Superior temporal gyrus (tissue), 1 donor: ENCODE data around the gene ZPLD1.

ENCODE experiments used
- DNase-seq: peaks from one replicate; pipeline ENCODE4 v3.0.0-alpha.2; 2016; ENCODE audit errors: extremely low spot score

Gene ZPLD1

DNA sequence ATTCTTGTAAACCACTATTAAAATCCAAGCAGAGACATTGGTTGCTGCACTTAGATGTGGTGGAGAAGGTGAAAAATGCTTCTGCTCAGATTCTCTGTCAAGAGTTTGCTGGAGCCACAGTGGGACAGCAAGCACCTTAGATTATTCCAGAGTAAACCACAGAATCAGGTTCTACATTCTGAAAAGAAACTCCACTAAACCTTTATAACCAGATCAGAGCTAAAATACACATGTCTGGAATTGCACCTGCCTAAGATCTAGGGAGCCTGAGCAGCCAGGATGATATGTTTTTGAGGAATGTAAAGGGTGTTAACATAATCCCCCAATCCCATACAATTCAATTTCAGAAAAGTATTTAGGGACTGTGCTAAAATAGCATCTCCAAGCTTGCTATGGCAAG, at the start of gene ZPLD1:
Gene ZPLD1 (plus strand): TSS at position 301 of the 400 bp plus-strand sequence. CDS start 3,473 bp downstream, outside the sequence.
- no peak for DNase-seq

GRCh38 chr3:102390171-102390864, 44.5 kb upstream of the ZPLD1 start:
- no peak for DNase-seq

DNA sequence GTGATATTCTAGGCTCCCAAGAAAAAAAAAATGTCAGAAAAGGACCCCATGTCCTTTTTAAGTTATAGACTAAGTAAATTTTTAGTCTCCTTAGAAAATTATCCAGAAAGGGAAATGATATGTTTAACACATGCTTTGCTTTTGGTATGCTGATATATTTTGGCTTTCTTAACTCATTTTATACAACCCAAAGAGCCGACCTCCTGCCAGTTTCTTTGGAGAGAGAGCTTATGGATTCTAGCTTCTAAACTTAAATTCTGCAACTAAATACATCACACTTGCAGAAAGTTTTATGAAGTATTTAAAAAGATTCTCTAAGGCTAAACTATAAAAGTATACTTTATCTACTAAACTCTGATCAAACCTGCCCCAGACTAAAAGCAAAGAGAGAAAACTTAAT, 43.9 kb upstream of the ZPLD1 start:
- DNase-seq: no peak

- no peak for DNase-seq
These were observed 43.3 kb upstream of the ZPLD1 start for GRCh38 chr3:102391491-102391890.

- DNase-seq: no peak
These were observed 40.3 kb upstream of the ZPLD1 start for GRCh38 chr3:102394517-102394916.

DNA sequence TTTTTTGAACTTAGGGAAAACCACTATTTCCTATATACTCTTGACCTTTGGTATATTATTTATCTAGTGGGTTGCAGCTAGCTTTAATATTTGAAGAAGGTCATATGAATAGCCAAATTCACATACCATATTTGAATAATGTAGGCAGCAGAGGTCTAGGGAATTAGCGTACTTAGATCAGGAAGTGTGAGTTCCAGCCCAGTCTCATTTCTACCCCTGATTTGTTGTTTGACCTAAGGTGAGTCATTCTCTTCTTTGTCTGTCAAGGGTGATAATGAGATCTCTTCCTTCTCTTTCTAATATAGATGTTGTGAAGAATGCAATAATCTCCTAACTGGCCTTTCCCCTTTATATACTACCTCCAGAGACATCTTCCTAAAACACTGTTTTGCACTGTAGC, 36.6 kb upstream of the ZPLD1 start:
- DNase-seq: no peak

- DNase-seq: no peak
These were observed 36.1 kb upstream of the ZPLD1 start for GRCh38 chr3:102398666-102399065.

- no peak for DNase-seq
These were observed 34.7 kb upstream of the ZPLD1 start for GRCh38 chr3:102400142-102400541.

GRCh38 chr3:102400766-102401165, 34.0 kb upstream of the ZPLD1 start:
- DNase-seq: no peak

- DNase-seq: no peak
These were observed 24.2 kb upstream of the ZPLD1 start for GRCh38 chr3:102410616-102411015.

DNA sequence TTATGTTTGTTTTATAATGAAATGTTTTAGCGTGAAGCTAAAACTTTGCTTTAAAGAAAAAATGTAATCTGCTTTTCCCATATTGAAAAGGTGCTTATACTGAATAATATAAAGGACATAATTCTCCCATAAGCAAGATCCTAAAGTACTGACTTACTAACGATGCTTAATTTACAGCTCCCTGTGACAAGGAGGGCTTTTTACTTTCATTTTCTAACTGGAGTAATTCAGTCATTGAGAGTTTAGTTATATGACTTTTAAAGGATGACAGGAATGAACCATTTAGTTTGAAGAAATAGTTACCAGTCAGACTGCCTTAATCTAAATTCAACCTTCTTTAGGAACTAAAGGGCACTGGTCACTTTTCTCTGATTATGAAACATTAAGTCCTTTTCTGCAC, 19.3 kb upstream of the ZPLD1 start:
- no peak for DNase-seq

DNA sequence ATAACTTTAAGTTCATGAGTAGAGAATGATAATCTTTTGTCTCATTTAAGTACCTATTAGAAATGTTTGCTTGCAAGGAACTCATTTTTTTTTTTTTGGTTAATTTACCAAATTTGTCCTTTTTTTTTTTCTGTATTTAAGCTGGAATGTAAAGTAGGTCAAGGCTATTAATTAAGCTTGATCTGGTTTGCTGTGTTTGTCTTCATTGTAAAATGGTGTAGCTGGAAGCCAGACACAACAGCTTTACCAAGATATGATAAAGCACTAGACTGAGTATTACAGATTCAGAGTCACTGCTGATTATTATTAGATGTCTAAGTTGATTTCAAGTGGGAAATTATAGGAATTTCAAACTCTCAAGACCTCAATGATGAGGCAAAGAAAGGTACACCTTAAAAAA, 15.0 kb upstream of the ZPLD1 start:
- no peak for DNase-seq

GRCh38 chr3:102441832-102442231, 7.0 kb downstream of the ZPLD1 start:
- DNase-seq: no peak

GRCh38 chr3:102443021-102443420, 8.2 kb downstream of the ZPLD1 start:
- no peak for DNase-seq

DNA sequence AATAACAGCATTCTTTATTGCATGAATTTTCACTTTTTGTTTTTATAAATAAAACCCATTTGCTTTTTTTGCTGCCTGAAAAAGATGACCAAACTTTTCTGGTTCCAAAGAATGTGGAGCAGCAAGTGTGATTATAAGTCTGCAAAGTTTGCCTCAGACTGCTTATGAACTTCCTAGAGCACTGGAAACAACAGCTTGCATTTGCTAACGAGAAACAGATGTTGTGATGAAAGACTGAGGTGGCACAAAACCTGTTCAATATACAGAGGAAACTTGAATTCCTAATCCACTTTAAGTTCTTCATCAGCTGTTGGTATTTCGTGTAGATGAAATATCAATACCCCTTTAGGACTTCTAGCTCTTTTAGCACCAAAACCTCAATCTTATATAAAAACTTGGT, 9.3 kb downstream of the ZPLD1 start:
- DNase-seq: no peak

DNA sequence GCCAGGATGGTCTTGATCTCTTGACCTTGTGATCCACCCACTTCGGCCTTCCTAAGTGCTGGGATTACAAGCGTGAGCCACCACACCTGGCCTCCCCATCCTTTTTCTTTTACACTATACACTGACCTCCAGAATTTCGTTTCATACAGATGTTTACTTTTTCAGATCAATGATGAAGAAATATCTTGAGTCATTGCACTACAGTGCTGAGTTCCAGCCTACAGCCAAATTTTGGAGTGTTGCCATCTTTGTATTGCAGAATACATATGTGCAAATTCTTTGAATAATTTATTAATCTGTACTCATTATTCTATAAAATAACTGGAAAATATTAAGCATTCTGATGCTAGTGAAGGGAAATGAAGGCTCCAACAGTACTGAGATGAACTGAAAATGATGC, 12.5 kb downstream of the ZPLD1 start:
- no peak for DNase-seq

- no peak for DNase-seq
These were observed 14.5 kb downstream of the ZPLD1 start for GRCh38 chr3:102449341-102449740.

DNA sequence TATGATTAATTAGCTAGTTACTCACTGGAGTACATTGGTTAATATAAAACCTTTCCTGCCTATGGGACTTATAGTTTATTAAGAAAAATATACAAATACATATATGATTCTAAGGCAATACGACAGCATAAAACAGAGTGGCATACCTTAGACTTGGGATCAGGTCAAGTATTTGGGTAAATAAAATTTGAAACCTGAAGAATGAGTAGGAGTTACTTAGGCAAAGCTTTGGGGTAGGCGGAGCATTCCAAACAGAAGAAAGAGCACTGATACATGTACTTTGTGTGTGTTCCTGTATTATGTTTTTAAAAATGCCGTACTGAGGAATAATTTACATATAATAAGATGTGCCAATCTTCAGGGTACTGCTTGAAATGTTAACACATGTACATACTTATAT, 15.1 kb downstream of the ZPLD1 start:
- no peak for DNase-seq

DNA sequence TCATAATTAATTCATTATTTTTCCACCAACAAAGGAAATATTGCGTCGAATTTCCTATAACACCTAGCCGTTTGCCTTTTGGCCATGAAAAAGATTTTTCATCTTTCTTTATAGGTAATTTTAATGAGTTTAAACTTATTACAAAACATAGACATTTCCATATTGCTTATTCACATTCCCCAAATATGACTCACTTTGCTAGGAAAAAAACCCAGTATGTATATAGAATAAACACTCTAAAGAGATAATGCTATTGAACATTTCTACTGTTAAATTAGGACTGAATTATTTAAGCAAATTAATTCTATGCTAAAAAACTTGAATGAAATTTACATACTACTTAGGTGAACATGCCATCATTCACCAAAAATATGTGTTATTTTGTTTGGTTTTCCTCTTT, 16.2 kb downstream of the ZPLD1 start:
- DNase-seq: no peak

GRCh38 chr3:102451543-102451942, 16.7 kb downstream of the ZPLD1 start:
- DNase-seq: no peak

- no peak for DNase-seq
These were observed 19.4 kb downstream of the ZPLD1 start for GRCh38 chr3:102454181-102454580.

DNA sequence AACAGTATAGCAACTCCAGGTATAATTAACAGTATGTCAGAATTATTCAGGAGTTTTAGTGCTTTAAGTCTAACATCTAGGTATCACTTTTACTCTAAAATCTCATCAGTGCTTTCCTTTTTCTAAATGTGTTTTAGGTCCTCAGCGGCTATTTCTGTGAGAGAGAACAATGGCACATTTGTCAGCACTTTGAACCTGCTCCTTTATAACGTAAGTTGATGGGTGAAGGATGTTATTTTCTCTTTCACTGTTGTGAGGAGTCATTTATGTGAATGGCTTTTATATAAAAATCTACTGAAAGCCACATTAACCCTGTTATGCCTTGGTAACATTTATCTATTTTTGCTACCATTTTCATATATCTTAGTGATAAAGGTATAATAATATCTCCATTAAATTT, 22.8 kb downstream of the ZPLD1 start:
- DNase-seq: no peak

- DNase-seq: no peak
These were observed 25.8 kb downstream of the ZPLD1 start for GRCh38 chr3:102460579-102460978.

GRCh38 chr3:102464261-102464660, 29.4 kb downstream of the ZPLD1 start:
- DNase-seq: no peak
